Activated CD8-positive, alpha-beta T cell treated with anti-CD3 and anti-CD28 coated beads for 36 hours (primary cell): ENCODE data around the gene PKNOX2. TPM values are rescaled to one million over a fixed set of nuclear protein-coding genes. Genes with fewer than 3 reads are reported as not detected.

Source experiments
- ATAC-seq: fragments of 200-7000 bp; cut with Tn5 transposase; one replicate; pipeline ENCODE4 v1.10.0; 2021; ENCODE audit warnings: mild to moderate bottlenecking, moderate library complexity
- CTCF ChIA-PET: fragments of 350-600 bp; sonication (Branson Sonifier 250); formaldehyde crosslinking; loops from one replicate; lab custom pipeline; 2021; ENCODE audit warnings: antibody characterized with exemption; lab: Charles Lee
- POLR2A ChIA-PET: fragments of 350-600 bp; sonication (Branson Sonifier 250); formaldehyde crosslinking; loops from one replicate; lab custom pipeline; 2021; ENCODE audit warnings: antibody characterized with exemption; lab: Charles Lee
- DNase-seq: peaks from one replicate; pipeline ENCODE4 v3.0.0-alpha.2; 2020
- H3K27ac Mint-ChIP-seq: one replicate; pipeline ENCODE4 v1.8.0; 2021; ENCODE audit warnings: mild to moderate bottlenecking, mixed read lengths
- H3K27me3 Mint-ChIP-seq: one replicate; pipeline ENCODE4 v1.8.0; 2021; ENCODE audit warnings: mixed read lengths
- H3K36me3 Mint-ChIP-seq: one replicate; pipeline ENCODE4 v1.8.0; 2021; ENCODE audit warnings: low read depth, mixed read lengths
- H3K4me1 Mint-ChIP-seq: one replicate; pipeline ENCODE4 v1.8.0; 2021; ENCODE audit warnings: low read depth, mixed read lengths
- H3K4me3 Mint-ChIP-seq: one replicate; pipeline ENCODE4 v1.8.0; 2021; ENCODE audit warnings: mild to moderate bottlenecking, moderate library complexity, mixed read lengths
- H3K9me3 Mint-ChIP-seq: one replicate; pipeline ENCODE4 v1.8.0; 2021; ENCODE audit warnings: mixed read lengths
- intact Hi-C: fragments of 100-400 bp; cut with micrococcal nuclease; formaldehyde crosslinking; loops from one replicate; pipeline ENCODE4 v1.10.0; 2022
- total RNA-seq, 2 experiments: library from RNA; stranded (reverse); gene quantifications; one replicate each; pipeline ENCODE4 v1.2.3, GENCODE V29; 2021
- TF ChIP-seq, protein P1 (sequence below): fragments of 200-600 bp; IDR thresholded peaks from one replicate; pipeline ENCODE4 v1.8.0; 2022; ENCODE audit warnings: antibody characterized with exemption, mild to moderate bottlenecking

PKNOX2 gene
- total RNA-seq, 2 experiments from 2014 or later, result not detected

DNA sequence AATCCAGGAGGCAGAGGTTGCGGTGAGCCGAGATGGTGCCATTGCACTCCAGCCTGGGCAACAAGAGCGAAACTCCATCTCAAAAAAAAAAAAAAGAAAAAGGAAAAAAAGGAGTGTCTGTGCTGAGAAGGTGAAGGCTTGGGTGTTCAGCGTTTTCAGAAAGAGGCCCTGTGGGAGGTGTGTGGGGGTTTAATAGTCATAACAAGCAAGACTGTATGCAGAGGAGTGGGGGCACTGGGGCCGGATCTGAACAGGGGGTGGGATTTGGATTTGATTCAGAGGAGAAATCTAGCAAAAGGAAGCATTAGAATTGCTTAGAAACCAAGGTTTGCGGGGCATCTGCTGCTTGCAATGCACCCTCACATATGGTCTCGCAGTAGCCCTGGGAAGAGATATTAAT, 195.5 kb downstream of the PKNOX2 start:
- Mint-ChIP-seq H3K27me3 (no peaks in the 10 kb centered on the region), H3K4me1 (no peaks in the 10 kb centered on the region), H3K36me3 (no peaks in the 10 kb centered on the region), H3K27ac (no peak overlapping the region), H3K4me3 (no peak overlapping the region), H3K9me3 (no peaks in the 10 kb centered on the region)
- TF ChIP-seq, protein P1, sequence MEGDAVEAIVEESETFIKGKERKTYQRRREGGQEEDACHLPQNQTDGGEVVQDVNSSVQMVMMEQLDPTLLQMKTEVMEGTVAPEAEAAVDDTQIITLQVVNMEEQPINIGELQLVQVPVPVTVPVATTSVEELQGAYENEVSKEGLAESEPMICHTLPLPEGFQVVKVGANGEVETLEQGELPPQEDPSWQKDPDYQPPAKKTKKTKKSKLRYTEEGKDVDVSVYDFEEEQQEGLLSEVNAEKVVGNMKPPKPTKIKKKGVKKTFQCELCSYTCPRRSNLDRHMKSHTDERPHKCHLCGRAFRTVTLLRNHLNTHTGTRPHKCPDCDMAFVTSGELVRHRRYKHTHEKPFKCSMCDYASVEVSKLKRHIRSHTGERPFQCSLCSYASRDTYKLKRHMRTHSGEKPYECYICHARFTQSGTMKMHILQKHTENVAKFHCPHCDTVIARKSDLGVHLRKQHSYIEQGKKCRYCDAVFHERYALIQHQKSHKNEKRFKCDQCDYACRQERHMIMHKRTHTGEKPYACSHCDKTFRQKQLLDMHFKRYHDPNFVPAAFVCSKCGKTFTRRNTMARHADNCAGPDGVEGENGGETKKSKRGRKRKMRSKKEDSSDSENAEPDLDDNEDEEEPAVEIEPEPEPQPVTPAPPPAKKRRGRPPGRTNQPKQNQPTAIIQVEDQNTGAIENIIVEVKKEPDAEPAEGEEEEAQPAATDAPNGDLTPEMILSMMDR, result no peak
- CTCF ChIA-PET, result no interaction called here
- ATAC-seq, result no peak
- no peak for DNase-seq
- intact Hi-C loops, result no loop called here
- POLR2A ChIA-PET, result no interaction called here

DNA sequence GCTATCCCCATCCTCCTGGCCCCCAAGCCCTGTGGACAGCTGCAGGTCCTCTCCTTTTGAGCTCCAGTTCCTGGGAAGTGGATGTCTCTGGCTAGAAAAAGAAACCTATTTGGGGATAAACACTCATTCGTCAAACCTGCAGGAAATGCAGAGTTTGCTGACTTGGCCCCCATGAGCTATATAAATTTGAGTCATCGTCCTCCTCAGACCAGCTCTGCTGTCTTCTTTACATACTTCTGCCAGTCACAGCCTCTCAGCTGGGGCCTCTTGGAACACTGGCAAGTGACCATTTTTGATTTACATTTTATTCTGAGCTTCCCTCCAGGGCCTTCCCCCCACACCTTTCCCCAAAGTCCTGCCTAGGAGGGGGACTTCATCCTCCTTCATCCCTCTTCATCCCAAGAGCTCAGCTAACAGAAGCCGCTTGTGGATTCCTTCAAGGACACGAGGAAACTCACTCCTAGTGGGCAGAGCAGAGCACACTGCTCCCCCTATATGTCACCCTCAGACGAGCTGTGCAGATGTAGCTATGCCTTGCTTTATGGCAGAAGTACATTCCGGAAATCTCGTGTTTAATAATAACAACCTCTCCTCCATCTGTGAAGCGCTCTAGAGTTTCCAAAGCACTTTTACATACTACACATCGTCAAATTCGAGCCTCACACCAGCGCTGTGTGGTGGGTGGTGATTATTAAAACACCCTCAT, 199.7 kb downstream of the PKNOX2 start:
- DNase-seq (no peak), ATAC-seq (no peak)
- Mint-ChIP-seq H3K4me3 (no peak overlapping the region), H3K4me1 (no peaks in the 10 kb centered on the region), H3K27ac (no peak overlapping the region), H3K9me3 (no peaks in the 10 kb centered on the region), H3K36me3 (no peaks in the 10 kb centered on the region), H3K27me3 (no peaks in the 10 kb centered on the region)
- intact Hi-C loops, result no loop called here
- POLR2A ChIA-PET, result no interaction called here
- TF ChIP-seq, protein P1, result no peak
- CTCF ChIA-PET, result interaction anchor here (0.8 to 3.6 kb wide), 7 partner anchors 8 to 41 kb away, joined by 3 to 15 read pairs (median 4); no protein-coding TSS in a partner anchor

DNA sequence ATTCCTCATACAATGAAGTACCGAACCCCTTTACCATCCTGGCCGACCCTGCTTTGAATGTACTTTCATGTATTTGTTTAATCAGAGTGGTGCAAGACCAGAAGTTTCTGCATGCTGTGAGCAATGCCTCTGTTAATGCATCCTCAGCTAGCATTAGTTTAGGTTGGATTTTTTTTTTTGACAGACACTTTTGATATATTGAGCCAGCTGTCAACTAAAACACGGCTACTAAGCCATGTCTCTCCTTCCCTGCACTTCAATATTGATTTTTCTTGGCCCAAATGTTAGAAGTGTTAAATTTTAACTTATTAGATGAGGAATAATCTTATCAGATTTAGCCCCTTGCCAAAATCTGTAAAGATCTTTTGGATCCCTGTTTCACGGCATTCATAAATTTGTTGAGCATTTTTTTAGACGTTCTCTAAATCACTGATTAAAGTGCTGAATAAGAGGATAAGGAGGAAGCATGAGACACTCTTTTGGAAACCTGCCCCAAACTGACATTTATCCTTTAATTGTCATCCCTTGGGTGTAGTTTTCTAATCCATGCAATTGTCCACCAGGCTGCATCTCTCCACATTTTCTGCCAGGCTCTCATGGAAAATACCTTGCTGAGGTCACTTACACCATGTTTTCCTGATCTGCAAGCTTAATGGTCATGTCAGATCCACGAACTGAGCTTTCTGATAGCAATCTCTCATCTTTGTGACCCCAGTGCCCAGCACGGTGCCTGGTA, 200.8 kb downstream of the PKNOX2 start:
- no peaks in the 10 kb centered on the region for H3K9me3 Mint-ChIP-seq
- H3K4me1 Mint-ChIP-seq, result no peaks in the 10 kb centered on the region
- no peaks in the 10 kb centered on the region for H3K36me3 Mint-ChIP-seq
- DNase-seq (no peak), ATAC-seq (no peak)
- ChIA-PET CTCF (interaction anchor here (3.6 kb wide), 1 partner anchor 20 kb away, joined by 15 read pairs; no protein-coding TSS in a partner anchor), POLR2A (no interaction called here)
- TF ChIP-seq, protein P1, result no peak
- no peaks in the 10 kb centered on the region for H3K27me3 Mint-ChIP-seq
- H3K4me3 Mint-ChIP-seq, result no peak overlapping the region
- H3K27ac Mint-ChIP-seq, result no peak overlapping the region
- intact Hi-C loops, result no loop called here

DNA sequence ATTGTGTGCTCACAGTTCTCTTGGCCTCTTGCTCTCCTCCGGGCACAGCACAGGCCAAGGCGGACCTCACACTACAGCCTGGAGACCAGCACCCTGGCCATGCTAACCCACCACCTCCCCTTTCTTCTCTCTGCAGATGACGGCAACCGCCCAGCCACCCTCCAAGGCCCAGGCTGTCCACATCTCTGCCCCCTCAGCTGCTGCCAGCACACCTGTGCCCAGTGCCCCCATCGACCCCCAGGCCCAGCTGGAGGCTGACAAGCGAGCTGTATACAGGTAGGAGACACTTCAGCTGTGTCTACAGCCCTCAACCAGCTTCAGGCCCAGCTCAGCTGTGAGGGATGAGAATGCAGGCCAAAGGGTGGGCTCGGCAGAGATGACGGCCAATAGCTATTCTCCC, 203.2 kb downstream of the PKNOX2 start:
- H3K4me3 Mint-ChIP-seq, result no peak overlapping the region
- ATAC-seq (no peak), DNase-seq (no peak)
- TF ChIP-seq, protein P1, result no peak
- no peaks in the 10 kb centered on the region for H3K4me1 Mint-ChIP-seq
- CTCF ChIA-PET, result interaction anchor here (1.1 to 1.2 kb wide), 2 partner anchors 10 to 22 kb away, joined by 3 to 4 read pairs; no protein-coding TSS in a partner anchor
- POLR2A ChIA-PET, result interaction anchor here (0.6 kb wide), 1 partner anchor 545 kb away, joined by 3 read pairs; no protein-coding TSS in a partner anchor
- intact Hi-C loops, result no loop called here
- H3K9me3 Mint-ChIP-seq, result no peaks in the 10 kb centered on the region
- no peaks in the 10 kb centered on the region for H3K36me3 Mint-ChIP-seq
- no peak overlapping the region for H3K27ac Mint-ChIP-seq
- peaks cover 16% of the 10 kb centered on the region for H3K27me3 Mint-ChIP-seq

DNA sequence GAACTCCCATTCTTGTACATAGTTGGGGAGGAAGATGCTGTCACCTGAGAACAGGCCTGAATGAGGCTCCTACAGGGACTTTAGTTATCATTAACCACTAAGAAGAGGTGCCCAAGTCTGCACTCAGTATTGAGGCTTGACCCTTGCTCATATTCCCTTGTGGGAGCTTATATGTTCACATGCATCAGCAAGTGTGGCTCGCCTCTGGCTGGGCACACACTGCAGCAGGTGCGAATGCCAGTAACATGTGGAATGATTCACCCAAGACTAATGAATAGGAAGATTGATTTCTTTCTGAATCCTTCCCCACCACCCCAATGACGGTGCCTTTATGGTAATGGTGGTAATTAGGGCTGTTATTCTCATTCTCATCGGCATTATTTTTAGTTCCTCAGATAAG, 204.2 kb downstream of the PKNOX2 start:
- Mint-ChIP-seq H3K4me3 (no peak overlapping the region), H3K36me3 (no peaks in the 10 kb centered on the region), H3K27me3 (peaks cover 19% of the 10 kb centered on the region), H3K27ac (no peak overlapping the region), H3K4me1 (no peaks in the 10 kb centered on the region), H3K9me3 (no peaks in the 10 kb centered on the region)
- no peak for DNase-seq
- POLR2A ChIA-PET, result no interaction called here
- TF ChIP-seq, protein P1, result no peak
- CTCF ChIA-PET, result interaction anchor here (1.2 to 1.6 kb wide), 2 partner anchors 23 to 36 kb away, joined by 4 to 5 read pairs; no protein-coding TSS in a partner anchor
- ATAC-seq, result no peak
- intact Hi-C loops, result no loop called here
